Fibroblast of mammary gland (primary cell): ENCODE measurements around the gene STX10.

Experiments
- DNase-seq: peaks from one replicate; pipeline ENCODE4 v3.0.0-alpha.2; 2010; ENCODE audit warnings: low read depth
- H3K4me3 ChIP-seq: 2 replicates; pipeline ENCODE4 v1.5.1; 2011; ENCODE audit warnings: low read depth, mild to moderate bottlenecking, low read length, moderate library complexity; ENCODE audit not compliant: control insufficient read depth
- TF ChIP-seq, protein P1 (sequence below): conservative IDR thresholded peaks from 2 replicates; pipeline ENCODE4 v1.5.1; 2011; ENCODE audit warnings: low read depth, low read length, inconsistent platforms; ENCODE audit not compliant: control insufficient read depth, insufficient read depth

The STX10 gene

GRCh38 chr19:13120817-13121216 is 29.4 kb downstream of the STX10 start:
- peak overlapping the region; percentile 10 for H3K4me3 ChIP-seq
- TF ChIP-seq, protein P1, sequence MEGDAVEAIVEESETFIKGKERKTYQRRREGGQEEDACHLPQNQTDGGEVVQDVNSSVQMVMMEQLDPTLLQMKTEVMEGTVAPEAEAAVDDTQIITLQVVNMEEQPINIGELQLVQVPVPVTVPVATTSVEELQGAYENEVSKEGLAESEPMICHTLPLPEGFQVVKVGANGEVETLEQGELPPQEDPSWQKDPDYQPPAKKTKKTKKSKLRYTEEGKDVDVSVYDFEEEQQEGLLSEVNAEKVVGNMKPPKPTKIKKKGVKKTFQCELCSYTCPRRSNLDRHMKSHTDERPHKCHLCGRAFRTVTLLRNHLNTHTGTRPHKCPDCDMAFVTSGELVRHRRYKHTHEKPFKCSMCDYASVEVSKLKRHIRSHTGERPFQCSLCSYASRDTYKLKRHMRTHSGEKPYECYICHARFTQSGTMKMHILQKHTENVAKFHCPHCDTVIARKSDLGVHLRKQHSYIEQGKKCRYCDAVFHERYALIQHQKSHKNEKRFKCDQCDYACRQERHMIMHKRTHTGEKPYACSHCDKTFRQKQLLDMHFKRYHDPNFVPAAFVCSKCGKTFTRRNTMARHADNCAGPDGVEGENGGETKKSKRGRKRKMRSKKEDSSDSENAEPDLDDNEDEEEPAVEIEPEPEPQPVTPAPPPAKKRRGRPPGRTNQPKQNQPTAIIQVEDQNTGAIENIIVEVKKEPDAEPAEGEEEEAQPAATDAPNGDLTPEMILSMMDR: no peak
- peak; percentile 75 for DNase-seq

DNA sequence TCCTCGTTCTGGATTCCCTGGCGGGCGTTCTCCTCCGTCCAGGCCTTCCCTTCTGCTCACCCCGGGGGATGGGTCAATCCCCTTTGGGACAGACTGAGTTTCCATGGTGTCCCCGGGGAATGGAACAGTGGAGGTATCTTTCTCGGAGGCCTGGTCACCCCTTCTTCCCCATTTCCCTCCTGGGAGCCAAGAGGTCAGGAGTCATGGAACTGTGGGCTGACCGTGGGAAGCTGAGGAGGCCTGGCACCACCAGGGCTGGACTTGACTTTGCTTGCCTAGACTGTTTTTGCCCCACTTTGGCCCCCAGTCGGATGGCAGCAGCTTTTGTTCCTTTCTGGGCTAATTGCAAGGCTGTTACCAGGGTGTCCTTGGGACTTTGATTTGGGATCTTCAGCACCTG is 30.1 kb downstream of the STX10 start:
- H3K4me3 ChIP-seq: peak overlapping the region; percentile 3
- no peak for DNase-seq
- TF ChIP-seq, protein P1: no peak

- peak overlapping the region; percentile 79 for H3K4me3 ChIP-seq
- TF ChIP-seq, protein P1: no peak
- peak; percentile 60 for DNase-seq
These were observed 30.5 kb downstream of the STX10 start for GRCh38 chr19:13119627-13120026.

- TF ChIP-seq, protein P1: no peak
- DNase-seq: peak; percentile 27
These were observed 31.6 kb downstream of the STX10 start for GRCh38 chr19:13118424-13119193.

GRCh38 chr19:13117772-13118423 is 32.3 kb downstream of the STX10 start, which contains the start of gene NACC1:
Gene NACC1 (plus strand): TSS chr19:13118264. CDS start chr19:13135208, 16,944 bp downstream.
- peak; percentile 82 for DNase-seq
- TF ChIP-seq, protein P1: no peak
- peak within 1 kb of the TSS; percentile 98 for H3K4me3 ChIP-seq

More at GRCh38 chr19:13118424-13119193, 31.6 kb downstream of the STX10 start:
- peak overlapping the region; percentile 79 for H3K4me3 ChIP-seq

DNA sequence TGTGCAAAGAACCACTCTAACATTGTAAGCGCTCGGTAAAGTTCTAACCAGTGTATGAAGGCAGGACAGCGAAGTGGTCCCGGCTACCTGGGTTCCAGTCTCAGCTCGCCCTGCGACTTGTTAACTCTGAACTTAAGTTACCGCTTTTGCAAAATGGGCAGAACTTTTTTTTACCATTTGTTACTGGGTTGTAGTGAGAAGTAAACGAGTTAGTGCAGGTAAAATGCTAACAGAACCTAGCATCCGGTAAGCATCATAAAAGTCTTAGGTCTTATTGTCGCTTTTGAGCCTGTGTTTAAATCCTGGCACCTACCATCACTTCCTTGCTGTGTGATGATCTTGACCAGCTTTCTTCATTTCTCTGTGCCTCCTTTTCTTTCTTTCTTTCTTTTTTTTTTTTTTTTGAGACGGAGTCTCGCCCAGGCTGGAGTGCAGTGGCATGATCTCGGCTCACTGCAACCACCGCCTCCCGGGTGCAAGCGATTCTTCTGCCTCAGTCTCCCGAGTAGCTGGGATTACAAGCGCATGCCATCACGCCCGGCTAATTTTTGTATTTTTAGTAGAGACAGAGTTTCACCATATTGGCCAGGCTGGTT is 32.9 kb downstream of the STX10 start:
- peak overlapping the region; percentile 98 for H3K4me3 ChIP-seq
- no peak for DNase-seq
- TF ChIP-seq, protein P1: no peak
